ENCODE data around the gene SH3GLB1. TPM values are rescaled to one million over a fixed set of nuclear protein-coding genes. Genes with fewer than 3 reads are reported as not detected.
"Not testable (repeated sequence)": the region's sequence is repeated elsewhere in the genome, so short reads cannot be mapped to it uniquely, and the experiment has no call there.

SH3GLB1 gene
- polyA plus RNA-seq (2013, experiment 1 of 2), result 27.8 TPM
- polyA plus RNA-seq (2013, experiment 2 of 2), result 28.2 TPM

DNA sequence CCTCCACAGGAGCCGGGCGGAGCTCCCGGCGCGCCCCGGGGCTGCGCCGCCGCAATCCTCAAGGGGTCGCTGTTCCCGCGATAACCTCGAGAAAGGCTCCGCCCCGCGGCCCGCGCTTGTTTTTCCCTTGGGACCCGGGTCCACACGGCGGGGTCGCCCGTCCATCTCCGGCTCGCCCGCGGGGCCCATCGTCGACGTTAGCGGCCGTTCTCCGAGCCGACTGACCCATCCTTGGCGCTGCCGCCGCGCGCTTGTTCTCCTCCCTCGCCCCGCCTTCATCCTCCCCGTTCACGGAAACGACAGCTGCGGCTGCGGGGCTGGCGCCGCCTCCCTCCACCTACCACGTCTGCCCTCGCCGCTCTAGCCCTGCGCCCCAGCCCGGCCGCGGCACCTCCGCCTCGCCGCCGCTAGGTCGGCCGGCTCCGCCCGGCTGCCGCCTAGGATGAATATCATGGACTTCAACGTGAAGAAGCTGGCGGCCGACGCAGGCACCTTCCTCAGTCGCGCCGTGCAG lies at the start of gene SH3GLB1:
SH3GLB1 (plus strand) TSS at position 119 of the 514 bp plus-strand sequence; CDS start at position 443, 324 bp downstream.
- Histone ChIP-seq H3K27me3 (ENCODE audit: insufficient read depth, low read length, poor library complexity) (no peaks in the 10 kb centered on the region), H4K5ac (ENCODE audit: low read length) (no peak within 1 kb of the TSS), H3K56ac (ENCODE audit: low read length) (peak within 1 kb of the TSS; percentile 98), H3K9ac (ENCODE audit: low read length) (peak within 1 kb of the TSS; percentile 87), H2AK5ac (ENCODE audit: low read length) (no peak within 1 kb of the TSS), H2BK120ac (ENCODE audit: low read depth, low read length) (no peak within 1 kb of the TSS), H3K4me1 (ENCODE audit: control insufficient read depth, low read depth, low read length) (no peaks in the 10 kb centered on the region), H3K18ac (ENCODE audit: low read length) (peak within 1 kb of the TSS; percentile 75), H3K27ac (ENCODE audit: low read depth, low read length) (peak within 1 kb of the TSS; percentile 99), H3K4me2 (ENCODE audit: low read length) (peak within 1 kb of the TSS; percentile 86), H3K4me3 (ENCODE audit: low read length) (peak within 1 kb of the TSS; percentile 88), H4K8ac (ENCODE audit: low read depth, low read length) (no peak within 1 kb of the TSS), H3K79me1 (ENCODE audit: low read length) (peaks cover 3% of the 10 kb centered on the region), H2BK15ac (replicated peaks; ENCODE audit: low read depth) (no peak within 1 kb of the TSS), H3K4ac (ENCODE audit: low read depth, low read length) (peak within 1 kb of the TSS; percentile 56), H3K79me2 (ENCODE audit: control insufficient read depth, insufficient read depth, low read length) (peaks cover 21% of the 10 kb centered on the region), H3K36me3 (ENCODE audit: control insufficient read depth, insufficient read depth, low read length) (no peaks in the 10 kb centered on the region), H2BK5ac (ENCODE audit: low read length) (peak within 1 kb of the TSS; percentile 77), H3K23ac (ENCODE audit: low read length) (no peak within 1 kb of the TSS)
- WGBS (ENCODE audit: extremely low coverage, insufficient coverage, low lambda C conversion rate), result no CpG with 5 or more reads among the region's 71 CpGs
- peak; percentile 92 for DNase-seq

DNA sequence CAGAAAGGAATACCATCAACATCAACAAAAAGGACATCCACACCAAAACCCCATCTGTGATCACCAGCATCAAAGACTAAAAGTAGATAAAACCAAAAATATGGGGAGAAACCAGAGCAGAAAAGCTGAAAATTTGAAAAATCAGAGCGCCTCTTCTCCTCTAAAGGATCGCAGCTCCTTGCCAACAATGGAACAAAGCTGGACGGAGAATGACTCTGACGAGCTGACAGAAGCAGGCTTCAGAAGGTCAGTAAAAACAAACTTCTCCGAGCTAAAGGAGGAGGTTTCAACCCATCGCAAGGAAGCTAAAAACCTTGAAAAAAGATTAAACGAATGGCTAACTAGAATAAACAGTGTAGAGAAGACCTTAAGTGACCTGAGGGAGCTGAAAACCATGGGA lies 46.0 kb upstream of the SH3GLB1 start:
- H3K9ac ChIP-seq (ENCODE audit: low read length); H4K8ac ChIP-seq (ENCODE audit: low read depth, low read length); H3K27ac ChIP-seq (ENCODE audit: low read depth, low read length); H3K4me2 ChIP-seq (ENCODE audit: low read length); H3K27me3 ChIP-seq (ENCODE audit: insufficient read depth, low read length, poor library complexity); H2BK5ac ChIP-seq (ENCODE audit: low read length); H2BK120ac ChIP-seq (ENCODE audit: low read depth, low read length); H3K36me3 ChIP-seq (ENCODE audit: control insufficient read depth, insufficient read depth, low read length); H2AK5ac ChIP-seq (ENCODE audit: low read length); H3K56ac ChIP-seq (ENCODE audit: low read length); H3K79me1 ChIP-seq (ENCODE audit: low read length); H2BK15ac ChIP-seq (replicated peaks; ENCODE audit: low read depth); H3K4me1 ChIP-seq (ENCODE audit: control insufficient read depth, low read depth, low read length); H3K18ac ChIP-seq (ENCODE audit: low read length); DNase-seq; H3K79me2 ChIP-seq (ENCODE audit: control insufficient read depth, insufficient read depth, low read length); H3K4ac ChIP-seq (ENCODE audit: low read depth, low read length); H4K5ac ChIP-seq (ENCODE audit: low read length); H3K23ac ChIP-seq (ENCODE audit: low read length); H3K4me3 ChIP-seq (ENCODE audit: low read length): not testable (repeated sequence)
- no CpG with 5 or more reads among the region's 7 CpGs for WGBS (ENCODE audit: extremely low coverage, insufficient coverage, low lambda C conversion rate)

DNA sequence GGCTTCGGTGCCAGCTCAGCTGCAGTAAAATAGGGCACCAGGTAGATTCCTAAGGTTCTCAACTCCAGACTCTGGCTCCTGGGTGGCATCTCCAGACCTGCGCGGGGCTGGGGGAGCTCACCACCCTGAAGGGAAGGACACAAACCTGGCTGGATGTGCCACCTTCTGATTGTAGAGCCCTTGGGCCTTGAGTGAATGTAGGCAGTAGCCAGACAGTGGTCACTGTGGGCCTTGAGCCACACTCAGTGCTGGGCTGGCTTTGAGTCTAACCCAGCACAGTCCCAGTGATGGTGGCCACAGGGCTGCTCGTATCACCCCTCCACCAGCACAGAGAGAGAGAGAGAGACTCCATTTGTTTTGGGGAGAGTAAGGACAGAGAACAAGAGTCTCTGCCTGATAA lies 38.0 kb upstream of the SH3GLB1 start:
- no CpG with 5 or more reads among the region's 4 CpGs for WGBS (ENCODE audit: extremely low coverage, insufficient coverage, low lambda C conversion rate)
- Histone ChIP-seq H3K4ac (ENCODE audit: low read depth, low read length) (no peak overlapping the region), H4K5ac (ENCODE audit: low read length) (no peak overlapping the region), H2AK5ac (ENCODE audit: low read length) (no peak overlapping the region), H2BK15ac (replicated peaks; ENCODE audit: low read depth) (no peak overlapping the region), H3K27me3 (ENCODE audit: insufficient read depth, low read length, poor library complexity) (no peaks in the 10 kb centered on the region), H3K27ac (ENCODE audit: low read depth, low read length) (no peak overlapping the region), H3K18ac (ENCODE audit: low read length) (no peak overlapping the region), H2BK5ac (ENCODE audit: low read length) (no peak overlapping the region), H3K23ac (ENCODE audit: low read length) (no peak overlapping the region), H3K4me3 (ENCODE audit: low read length) (no peak overlapping the region), H2BK120ac (ENCODE audit: low read depth, low read length) (no peak overlapping the region), H3K56ac (ENCODE audit: low read length) (no peak overlapping the region), H4K8ac (ENCODE audit: low read depth, low read length) (no peak overlapping the region), H3K4me1 (ENCODE audit: control insufficient read depth, low read depth, low read length) (no peaks in the 10 kb centered on the region), H3K4me2 (ENCODE audit: low read length) (no peak overlapping the region), H3K9ac (ENCODE audit: low read length) (no peak overlapping the region), H3K79me1 (ENCODE audit: low read length) (no peaks in the 10 kb centered on the region), H3K79me2 (ENCODE audit: control insufficient read depth, insufficient read depth, low read length) (no peaks in the 10 kb centered on the region), H3K36me3 (ENCODE audit: control insufficient read depth, insufficient read depth, low read length) (no peaks in the 10 kb centered on the region)
- DNase-seq, result no peak

DNA sequence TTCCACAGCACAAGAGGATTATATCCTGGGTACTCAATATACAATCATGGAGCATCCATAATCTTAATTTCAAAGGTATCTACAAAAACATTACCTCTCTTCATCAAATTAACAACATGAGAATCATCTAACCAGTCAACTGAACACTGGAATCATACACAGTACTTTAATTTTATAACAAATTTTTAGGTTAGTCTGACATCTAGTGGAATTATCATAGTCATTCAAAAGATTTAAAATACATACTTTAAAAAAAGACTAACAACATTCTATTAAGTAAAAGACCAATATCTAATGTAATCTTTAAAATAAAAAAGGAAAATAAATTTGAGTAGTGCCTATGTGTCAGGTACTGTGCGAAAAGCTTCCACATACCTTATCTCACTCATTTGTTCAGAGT lies 16.8 kb upstream of the SH3GLB1 start:
- no peak overlapping the region for H2BK120ac ChIP-seq (ENCODE audit: low read depth, low read length)
- no peak overlapping the region for H3K4me2 ChIP-seq (ENCODE audit: low read length)
- H3K23ac ChIP-seq (ENCODE audit: low read length), result no peak overlapping the region
- H2BK15ac ChIP-seq (replicated peaks; ENCODE audit: low read depth), result no peak overlapping the region
- no peaks in the 10 kb centered on the region for H3K36me3 ChIP-seq (ENCODE audit: control insufficient read depth, insufficient read depth, low read length)
- no peak overlapping the region for H3K27ac ChIP-seq (ENCODE audit: low read depth, low read length)
- no peak overlapping the region for H3K9ac ChIP-seq (ENCODE audit: low read length)
- no peak overlapping the region for H3K4ac ChIP-seq (ENCODE audit: low read depth, low read length)
- no peak overlapping the region for H4K8ac ChIP-seq (ENCODE audit: low read depth, low read length)
- H3K4me1 ChIP-seq (ENCODE audit: control insufficient read depth, low read depth, low read length), result no peaks in the 10 kb centered on the region
- no peak overlapping the region for H3K56ac ChIP-seq (ENCODE audit: low read length)
- H3K79me2 ChIP-seq (ENCODE audit: control insufficient read depth, insufficient read depth, low read length), result no peaks in the 10 kb centered on the region
- no peak for DNase-seq
- H3K79me1 ChIP-seq (ENCODE audit: low read length), result no peaks in the 10 kb centered on the region
- H3K27me3 ChIP-seq (ENCODE audit: insufficient read depth, low read length, poor library complexity), result no peaks in the 10 kb centered on the region
- no CpG with 5 or more reads among the region's 1 CpG for WGBS (ENCODE audit: extremely low coverage, insufficient coverage, low lambda C conversion rate)
- H3K4me3 ChIP-seq (ENCODE audit: low read length), result no peak overlapping the region
- H3K18ac ChIP-seq (ENCODE audit: low read length), result no peak overlapping the region
- H2AK5ac ChIP-seq (ENCODE audit: low read length), result no peak overlapping the region
- H2BK5ac ChIP-seq (ENCODE audit: low read length), result no peak overlapping the region
- H4K5ac ChIP-seq (ENCODE audit: low read length), result no peak overlapping the region

DNA sequence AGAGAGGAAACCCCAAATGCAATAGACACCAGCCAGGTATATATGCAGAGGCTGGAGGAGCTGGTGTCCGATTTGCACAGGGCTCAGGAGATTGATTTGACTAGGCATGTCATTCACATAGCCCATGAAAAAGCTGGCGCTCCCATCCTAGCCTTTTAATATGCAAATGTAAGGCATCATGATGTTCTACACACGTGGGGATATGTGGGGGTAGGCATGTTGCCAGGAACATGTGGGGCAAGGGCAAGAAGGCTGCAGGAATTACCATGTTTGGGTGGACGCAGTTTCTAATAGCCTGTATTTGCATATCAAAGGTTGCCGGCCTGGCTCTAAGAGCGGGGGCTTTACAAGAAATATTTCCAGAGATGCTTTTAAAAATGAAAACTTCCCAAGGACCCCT lies 11.7 kb upstream of the SH3GLB1 start:
- Histone ChIP-seq H3K4me1 (ENCODE audit: control insufficient read depth, low read depth, low read length) (no peaks in the 10 kb centered on the region), H2BK15ac (replicated peaks; ENCODE audit: low read depth) (no peak overlapping the region), H4K5ac (ENCODE audit: low read length) (no peak overlapping the region), H3K56ac (ENCODE audit: low read length) (no peak overlapping the region), H3K4ac (ENCODE audit: low read depth, low read length) (no peak overlapping the region), H3K79me2 (ENCODE audit: control insufficient read depth, insufficient read depth, low read length) (no peaks in the 10 kb centered on the region), H3K36me3 (ENCODE audit: control insufficient read depth, insufficient read depth, low read length) (no peaks in the 10 kb centered on the region), H2AK5ac (ENCODE audit: low read length) (no peak overlapping the region), H3K79me1 (ENCODE audit: low read length) (no peaks in the 10 kb centered on the region), H4K8ac (ENCODE audit: low read depth, low read length) (no peak overlapping the region), H3K4me3 (ENCODE audit: low read length) (no peak overlapping the region), H3K18ac (ENCODE audit: low read length) (no peak overlapping the region), H2BK120ac (ENCODE audit: low read depth, low read length) (no peak overlapping the region), H2BK5ac (ENCODE audit: low read length) (no peak overlapping the region), H3K23ac (ENCODE audit: low read length) (no peak overlapping the region), H3K9ac (ENCODE audit: low read length) (no peak overlapping the region), H3K4me2 (ENCODE audit: low read length) (no peak overlapping the region), H3K27me3 (ENCODE audit: insufficient read depth, low read length, poor library complexity) (no peaks in the 10 kb centered on the region), H3K27ac (ENCODE audit: low read depth, low read length) (no peak overlapping the region)
- DNase-seq, result no peak
- WGBS (ENCODE audit: extremely low coverage, insufficient coverage, low lambda C conversion rate), result no CpG with 5 or more reads among the region's 6 CpGs

DNA sequence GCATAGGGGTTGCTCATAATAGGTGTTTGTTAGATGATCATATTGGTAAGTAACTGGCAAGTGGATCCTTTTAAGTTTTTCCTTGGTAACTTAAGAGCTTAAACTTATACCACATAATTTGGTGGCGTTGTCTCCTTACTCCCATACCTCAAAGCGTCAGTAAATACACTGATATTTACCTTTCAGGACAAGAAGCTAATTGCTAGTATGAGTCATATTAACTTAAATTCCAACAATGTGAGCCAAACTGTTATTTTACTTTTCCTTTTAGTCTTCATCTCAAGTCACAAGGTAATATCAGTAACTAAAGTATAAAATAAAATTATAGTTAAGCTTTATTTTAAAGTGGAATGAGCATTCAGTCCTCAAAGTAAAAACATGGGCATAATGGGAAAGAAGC lies 9.0 kb upstream of the SH3GLB1 start:
- Histone ChIP-seq H3K79me2 (ENCODE audit: control insufficient read depth, insufficient read depth, low read length) (no peaks in the 10 kb centered on the region), H3K4me2 (ENCODE audit: low read length) (no peak overlapping the region), H3K4ac (ENCODE audit: low read depth, low read length) (no peak overlapping the region), H4K5ac (ENCODE audit: low read length) (no peak overlapping the region), H3K4me3 (ENCODE audit: low read length) (no peak overlapping the region), H3K9ac (ENCODE audit: low read length) (no peak overlapping the region), H3K23ac (ENCODE audit: low read length) (no peak overlapping the region), H3K79me1 (ENCODE audit: low read length) (no peaks in the 10 kb centered on the region), H3K27me3 (ENCODE audit: insufficient read depth, low read length, poor library complexity) (no peaks in the 10 kb centered on the region), H2BK5ac (ENCODE audit: low read length) (no peak overlapping the region), H3K36me3 (ENCODE audit: control insufficient read depth, insufficient read depth, low read length) (no peaks in the 10 kb centered on the region), H3K4me1 (ENCODE audit: control insufficient read depth, low read depth, low read length) (no peaks in the 10 kb centered on the region), H2BK120ac (ENCODE audit: low read depth, low read length) (no peak overlapping the region), H3K18ac (ENCODE audit: low read length) (no peak overlapping the region), H2AK5ac (ENCODE audit: low read length) (no peak overlapping the region), H3K56ac (ENCODE audit: low read length) (no peak overlapping the region), H4K8ac (ENCODE audit: low read depth, low read length) (no peak overlapping the region), H2BK15ac (replicated peaks; ENCODE audit: low read depth) (no peak overlapping the region), H3K27ac (ENCODE audit: low read depth, low read length) (no peak overlapping the region)
- no CpG with 5 or more reads among the region's 2 CpGs for WGBS (ENCODE audit: extremely low coverage, insufficient coverage, low lambda C conversion rate)
- no peak for DNase-seq
